ENCODE measurements around the gene IL34. TPM values are rescaled to one million over a fixed set of nuclear protein-coding genes. Genes with fewer than 3 reads are reported as not detected.

The IL34 gene
- total and polyA plus RNA-seq, 2 of the 13 experiments (the other 11 are each of a cell fraction or from before 2014, with no cell fraction given), result 1.2 to 1.3 TPM

DNA sequence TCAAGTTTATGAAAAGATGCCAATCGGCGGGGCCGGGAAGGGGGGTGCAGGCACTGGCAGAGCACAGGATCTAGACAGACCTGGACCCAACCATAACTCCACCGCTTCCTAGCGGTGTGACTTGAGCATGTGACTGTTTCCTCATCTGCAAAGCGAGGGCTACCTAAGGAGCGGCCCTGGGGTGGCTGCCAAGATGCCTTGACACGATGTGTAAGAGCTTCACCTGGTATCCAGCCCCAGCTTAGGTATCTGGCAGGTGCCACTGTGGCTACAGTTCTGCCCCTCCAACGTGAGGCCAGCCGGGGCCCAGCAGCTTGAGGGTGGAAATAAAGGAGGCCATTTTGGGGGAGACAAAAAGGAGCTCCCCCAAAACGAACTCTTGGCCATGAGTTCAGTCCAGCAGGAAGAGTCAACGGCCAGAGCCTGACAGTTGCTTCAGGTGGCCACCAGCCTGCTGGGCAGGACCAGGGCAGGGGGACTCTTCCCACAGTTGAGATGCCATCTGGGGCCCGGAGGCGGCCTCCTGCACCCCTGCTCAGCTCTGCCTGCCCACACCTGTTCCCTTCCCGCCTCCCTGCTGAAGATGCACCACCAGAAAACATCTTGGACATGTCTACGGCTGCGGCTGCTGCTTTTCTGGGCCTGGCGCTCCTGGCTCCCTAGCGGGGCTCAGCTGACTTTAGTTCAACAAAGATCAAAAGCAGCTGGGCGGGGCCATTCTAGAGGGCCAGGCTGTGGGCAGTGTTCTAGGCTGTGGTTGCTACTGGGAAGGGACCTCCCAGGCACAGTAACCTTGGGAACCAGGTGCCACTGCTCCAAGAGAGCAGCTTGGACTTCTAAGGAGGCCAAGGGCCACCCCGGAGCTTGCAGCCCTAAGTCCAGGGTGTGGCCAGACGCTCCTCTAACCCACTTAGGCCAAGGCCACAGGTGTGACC is 42.9 kb downstream of the IL34 start (continued):
- TF ChIP-seq, protein P1, sequence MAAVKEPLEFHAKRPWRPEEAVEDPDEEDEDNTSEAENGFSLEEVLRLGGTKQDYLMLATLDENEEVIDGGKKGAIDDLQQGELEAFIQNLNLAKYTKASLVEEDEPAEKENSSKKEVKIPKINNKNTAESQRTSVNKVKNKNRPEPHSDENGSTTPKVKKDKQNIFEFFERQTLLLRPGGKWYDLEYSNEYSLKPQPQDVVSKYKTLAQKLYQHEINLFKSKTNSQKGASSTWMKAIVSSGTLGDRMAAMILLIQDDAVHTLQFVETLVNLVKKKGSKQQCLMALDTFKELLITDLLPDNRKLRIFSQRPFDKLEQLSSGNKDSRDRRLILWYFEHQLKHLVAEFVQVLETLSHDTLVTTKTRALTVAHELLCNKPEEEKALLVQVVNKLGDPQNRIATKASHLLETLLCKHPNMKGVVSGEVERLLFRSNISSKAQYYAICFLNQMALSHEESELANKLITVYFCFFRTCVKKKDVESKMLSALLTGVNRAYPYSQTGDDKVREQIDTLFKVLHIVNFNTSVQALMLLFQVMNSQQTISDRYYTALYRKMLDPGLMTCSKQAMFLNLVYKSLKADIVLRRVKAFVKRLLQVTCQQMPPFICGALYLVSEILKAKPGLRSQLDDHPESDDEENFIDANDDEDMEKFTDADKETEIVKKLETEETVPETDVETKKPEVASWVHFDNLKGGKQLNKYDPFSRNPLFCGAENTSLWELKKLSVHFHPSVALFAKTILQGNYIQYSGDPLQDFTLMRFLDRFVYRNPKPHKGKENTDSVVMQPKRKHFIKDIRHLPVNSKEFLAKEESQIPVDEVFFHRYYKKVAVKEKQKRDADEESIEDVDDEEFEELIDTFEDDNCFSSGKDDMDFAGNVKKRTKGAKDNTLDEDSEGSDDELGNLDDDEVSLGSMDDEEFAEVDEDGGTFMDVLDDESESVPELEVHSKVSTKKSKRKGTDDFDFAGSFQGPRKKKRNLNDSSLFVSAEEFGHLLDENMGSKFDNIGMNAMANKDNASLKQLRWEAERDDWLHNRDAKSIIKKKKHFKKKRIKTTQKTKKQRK (IDR thresholded peaks at IDR 0.05; ENCODE audit: low read length), result no peak
- TF ChIP-seq, protein P2, sequence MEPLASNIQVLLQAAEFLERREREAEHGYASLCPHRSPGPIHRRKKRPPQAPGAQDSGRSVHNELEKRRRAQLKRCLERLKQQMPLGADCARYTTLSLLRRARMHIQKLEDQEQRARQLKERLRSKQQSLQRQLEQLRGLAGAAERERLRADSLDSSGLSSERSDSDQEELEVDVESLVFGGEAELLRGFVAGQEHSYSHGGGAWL (CRISPR knock-in tag; IDR thresholded peaks at IDR 0.05), result no peak; the same call in 1 of the 2 replicates
- TF ChIP-seq, protein P3, sequence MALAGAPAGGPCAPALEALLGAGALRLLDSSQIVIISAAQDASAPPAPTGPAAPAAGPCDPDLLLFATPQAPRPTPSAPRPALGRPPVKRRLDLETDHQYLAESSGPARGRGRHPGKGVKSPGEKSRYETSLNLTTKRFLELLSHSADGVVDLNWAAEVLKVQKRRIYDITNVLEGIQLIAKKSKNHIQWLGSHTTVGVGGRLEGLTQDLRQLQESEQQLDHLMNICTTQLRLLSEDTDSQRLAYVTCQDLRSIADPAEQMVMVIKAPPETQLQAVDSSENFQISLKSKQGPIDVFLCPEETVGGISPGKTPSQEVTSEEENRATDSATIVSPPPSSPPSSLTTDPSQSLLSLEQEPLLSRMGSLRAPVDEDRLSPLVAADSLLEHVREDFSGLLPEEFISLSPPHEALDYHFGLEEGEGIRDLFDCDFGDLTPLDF (CRISPR knock-in tag; IDR thresholded peaks at IDR 0.05), result 0 out of 2 replicates have a peak, but pooled peaks have one; percentile 49
- TF ChIP-seq JUN (CRISPR knock-in tag; IDR thresholded peaks at IDR 0.05) (no peak), TMF1 (CRISPR knock-in tag; IDR thresholded peaks at IDR 0.05; ENCODE audit: low read depth) (no peak), SRF (IDR thresholded peaks at IDR 0.05; ENCODE audit: low read depth, low read length) (no peak), ZNF816 (CRISPR knock-in tag; IDR thresholded peaks at IDR 0.05; ENCODE audit: borderline replicate concordance) (no peak), ZNF30 (CRISPR knock-in tag; IDR thresholded peaks at IDR 0.05) (no peak), ZNF501 (CRISPR knock-in tag; IDR thresholded peaks at IDR 0.05) (no peak), THYN1 (CRISPR knock-in tag; IDR thresholded peaks at IDR 0.05; ENCODE audit: borderline replicate concordance, low read depth) (no peak), ZNF496 (CRISPR knock-in tag; IDR thresholded peaks at IDR 0.05; ENCODE audit: insufficient replicate concordance) (no peak), FOXO1 (CRISPR knock-in tag; IDR thresholded peaks at IDR 0.05) (0 out of 2 replicates have a peak, but pooled peaks have one; percentile 13), ZNF614 (CRISPR knock-in tag; IDR thresholded peaks at IDR 0.05; ENCODE audit: borderline replicate concordance) (peak; percentile 66; the same call in 1 of the 2 replicates), ZNF333 (CRISPR knock-in tag; IDR thresholded peaks at IDR 0.05; ENCODE audit: borderline replicate concordance) (no peak), SOX6 (IDR thresholded peaks at IDR 0.05) (no peak), SOX6 (CRISPR knock-in tag; IDR thresholded peaks at IDR 0.05) (peak; percentile 64), YEATS4 (CRISPR knock-in tag; IDR thresholded peaks at IDR 0.05; ENCODE audit: borderline replicate concordance) (peak; percentile 55; the same call in 1 of the 2 replicates), SRY (CRISPR knock-in tag; IDR thresholded peaks at IDR 0.05) (peak; percentile 20; the same call in 1 of the 2 replicates), PHB2 (IDR thresholded peaks at IDR 0.05; ENCODE audit: partially characterized antibody) (no peak), FOSL2 (CRISPR knock-in tag; IDR thresholded peaks at IDR 0.05) (no peak)
- TF ChIP-seq, protein P4, sequence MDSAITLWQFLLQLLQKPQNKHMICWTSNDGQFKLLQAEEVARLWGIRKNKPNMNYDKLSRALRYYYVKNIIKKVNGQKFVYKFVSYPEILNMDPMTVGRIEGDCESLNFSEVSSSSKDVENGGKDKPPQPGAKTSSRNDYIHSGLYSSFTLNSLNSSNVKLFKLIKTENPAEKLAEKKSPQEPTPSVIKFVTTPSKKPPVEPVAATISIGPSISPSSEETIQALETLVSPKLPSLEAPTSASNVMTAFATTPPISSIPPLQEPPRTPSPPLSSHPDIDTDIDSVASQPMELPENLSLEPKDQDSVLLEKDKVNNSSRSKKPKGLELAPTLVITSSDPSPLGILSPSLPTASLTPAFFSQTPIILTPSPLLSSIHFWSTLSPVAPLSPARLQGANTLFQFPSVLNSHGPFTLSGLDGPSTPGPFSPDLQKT (CRISPR knock-in tag; IDR thresholded peaks at IDR 0.05; ENCODE audit: borderline replicate concordance), result no peak
- TF ChIP-seq, protein P5, sequence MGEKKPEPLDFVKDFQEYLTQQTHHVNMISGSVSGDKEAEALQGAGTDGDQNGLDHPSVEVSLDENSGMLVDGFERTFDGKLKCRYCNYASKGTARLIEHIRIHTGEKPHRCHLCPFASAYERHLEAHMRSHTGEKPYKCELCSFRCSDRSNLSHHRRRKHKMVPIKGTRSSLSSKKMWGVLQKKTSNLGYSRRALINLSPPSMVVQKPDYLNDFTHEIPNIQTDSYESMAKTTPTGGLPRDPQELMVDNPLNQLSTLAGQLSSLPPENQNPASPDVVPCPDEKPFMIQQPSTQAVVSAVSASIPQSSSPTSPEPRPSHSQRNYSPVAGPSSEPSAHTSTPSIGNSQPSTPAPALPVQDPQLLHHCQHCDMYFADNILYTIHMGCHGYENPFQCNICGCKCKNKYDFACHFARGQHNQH (CRISPR knock-in tag; IDR thresholded peaks at IDR 0.05), result peak; percentile 53; the same call in 1 of the 2 replicates
